Erythroblast (primary cell): ENCODE results near the gene POLN.

Experiments
- GATA1 ChIP-seq: IDR thresholded peaks from 2 replicates; pipeline ENCODE4 v1.6.1; 2011; ENCODE audit warnings: low read depth, mild to moderate bottlenecking, control low read depth, low read length, moderate library complexity
- POLR2A ChIP-seq: IDR thresholded peaks from 2 replicates; pipeline ENCODE4 v1.6.1; 2011; ENCODE audit warnings: mild to moderate bottlenecking, low read length

- TF ChIP-seq POLR2A = no peak
- no peak for TF ChIP-seq GATA1
Observed at GRCh38 chr4:2168469-2169319, 73.2 kb downstream of the POLN start.
